Activated CD4-positive, alpha-beta T cell treated with anti-CD3 and anti-CD28 coated beads, Interleukin-2, amount 10 ng/mL, durations not matched to agents 24 days and 14 days (primary cell): Measurements from ENCODE around the gene LPGAT1. TPM values are rescaled to one million over a fixed set of nuclear protein-coding genes. Genes with fewer than 3 reads are reported as not detected.

Source experiments
- DNase-seq: peaks from one replicate; pipeline ENCODE4 v3.0.0; 2022
- H3K27ac Mint-ChIP-seq: one replicate; pipeline ENCODE4 v1.8.0; 2022; ENCODE audit warnings: mild to moderate bottlenecking, mixed read lengths
- H3K27me3 Mint-ChIP-seq: one replicate; pipeline ENCODE4 v1.8.0; 2022; ENCODE audit warnings: mixed read lengths
- H3K36me3 Mint-ChIP-seq: one replicate; pipeline ENCODE4 v1.8.0; 2022; ENCODE audit warnings: low read depth, mild to moderate bottlenecking, mixed read lengths
- H3K4me1 Mint-ChIP-seq: one replicate; pipeline ENCODE4 v1.8.0; 2021; ENCODE audit warnings: mixed read lengths
- H3K4me3 Mint-ChIP-seq: one replicate; pipeline ENCODE4 v1.8.0; 2022; ENCODE audit warnings: mild to moderate bottlenecking, moderate library complexity, mixed read lengths
- H3K9me3 Mint-ChIP-seq: one replicate; pipeline ENCODE4 v1.8.0; 2021; ENCODE audit warnings: mixed read lengths
- intact Hi-C: fragments of 100-400 bp; cut with micrococcal nuclease; formaldehyde crosslinking; loops from one replicate; pipeline ENCODE4 v1.15.1; 2023
- total RNA-seq: library from RNA; stranded (reverse); gene quantifications from 2 replicates; pipeline ENCODE4 v1.2.3, GENCODE V29; 2022

LPGAT1 gene
- total RNA-seq, 1 donor from 2014 or later: 42.1 TPM

GRCh38 chr1:211741116-211741515 is 89.4 kb downstream of the LPGAT1 start:
- H3K4me1 Mint-ChIP-seq: peaks cover 31% of the 10 kb centered on the region
- no peak for DNase-seq

GRCh38 chr1:211739671-211740411 is 90.7 kb downstream of the LPGAT1 start:
- no peaks in the 10 kb centered on the region for H3K9me3 Mint-ChIP-seq
- peak overlapping the region; percentile 23 for H3K4me3 Mint-ChIP-seq
- no peak for DNase-seq
- H3K27me3 Mint-ChIP-seq: peaks cover 2% of the 10 kb centered on the region
- intact Hi-C loops: loop anchor here (5.0 kb wide), 1 partner anchor 43 kb away; no protein-coding TSS in a partner anchor
- H3K27ac Mint-ChIP-seq: peak overlapping the region; percentile 14
- H3K36me3 Mint-ChIP-seq: peaks cover 2% of the 10 kb centered on the region
- H3K4me1 Mint-ChIP-seq: peaks cover 31% of the 10 kb centered on the region

More at GRCh38 chr1:211741116-211741515, 89.4 kb downstream of the LPGAT1 start:
- no peaks in the 10 kb centered on the region for H3K27me3 Mint-ChIP-seq
- H3K27ac Mint-ChIP-seq: no peak overlapping the region
- no peaks in the 10 kb centered on the region for H3K9me3 Mint-ChIP-seq
- H3K4me3 Mint-ChIP-seq: no peak overlapping the region
- H3K36me3 Mint-ChIP-seq: peaks cover 2% of the 10 kb centered on the region
- intact Hi-C loops: no loop called here

DNA sequence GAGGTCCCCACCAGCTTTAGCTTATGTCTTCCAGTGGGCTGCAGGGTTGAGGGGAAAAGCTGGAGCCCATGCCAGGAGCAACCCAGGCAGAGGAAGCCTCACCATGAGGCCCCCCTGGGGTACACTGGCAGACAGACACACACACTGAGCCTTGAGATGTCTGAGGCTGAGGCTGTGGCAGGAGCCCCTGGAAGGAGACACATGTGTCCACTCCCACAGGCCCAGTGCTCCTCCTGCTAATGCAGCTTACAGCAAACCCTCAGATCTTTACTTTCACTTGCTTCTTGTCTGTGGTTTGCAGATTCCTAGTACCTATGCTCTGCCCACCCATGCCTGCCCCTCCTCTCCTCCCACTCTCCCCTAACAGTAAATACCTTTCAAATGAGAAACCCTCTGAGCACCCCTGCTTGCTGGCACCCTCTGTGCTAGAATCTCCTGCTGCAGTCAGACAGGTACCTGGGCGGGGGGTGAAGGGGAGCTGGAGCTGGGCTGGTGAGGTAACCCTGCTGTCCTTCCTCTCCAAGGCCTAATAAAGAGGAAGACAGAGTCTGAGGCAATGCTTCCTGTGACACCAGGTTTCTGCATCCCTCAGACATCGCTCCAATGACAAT is 91.8 kb downstream of the LPGAT1 start:
- peaks cover 2% of the 10 kb centered on the region for H3K27me3 Mint-ChIP-seq
- intact Hi-C loops: loop anchor here (5.0 kb wide), 1 partner anchor 41 kb away; no protein-coding TSS in a partner anchor
- no peaks in the 10 kb centered on the region for H3K9me3 Mint-ChIP-seq
- peaks cover 31% of the 10 kb centered on the region for H3K4me1 Mint-ChIP-seq
- H3K4me3 Mint-ChIP-seq: peak overlapping the region; percentile 42
- no peak overlapping the region for H3K27ac Mint-ChIP-seq
- DNase-seq: peak; percentile 73
- peaks cover 2% of the 10 kb centered on the region for H3K36me3 Mint-ChIP-seq

DNA sequence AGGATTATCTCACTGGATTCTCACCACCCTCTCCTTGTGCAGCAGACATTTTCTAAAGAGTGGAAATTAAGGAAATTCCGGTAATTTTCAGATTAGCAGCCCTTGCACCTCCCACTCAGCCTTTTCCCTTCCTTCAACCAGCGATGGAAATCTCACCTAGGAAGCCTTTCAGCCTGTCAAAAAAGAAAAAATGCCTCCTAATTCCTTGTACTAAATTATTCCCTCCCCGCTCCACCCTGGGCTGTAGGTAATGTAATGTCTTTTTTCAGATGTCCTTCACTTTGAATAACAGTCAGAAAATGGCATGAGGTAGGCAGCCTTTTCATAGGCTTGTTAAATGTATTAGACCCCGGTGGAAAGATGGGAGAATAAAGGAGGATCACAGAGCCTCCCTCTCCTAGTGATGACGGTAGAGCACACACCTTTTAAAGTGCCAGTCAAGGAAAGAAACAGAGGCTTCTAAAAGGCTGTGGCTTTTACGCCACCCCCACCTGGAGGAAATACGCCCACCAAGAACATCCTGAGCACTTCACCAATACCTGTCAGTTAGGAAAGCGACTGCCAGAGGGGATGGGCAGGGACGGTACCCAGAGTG is 92.4 kb downstream of the LPGAT1 start:
- Mint-ChIP-seq H3K27me3 (peaks cover 2% of the 10 kb centered on the region), H3K4me3 (peak overlapping the region; percentile 42), H3K9me3 (no peaks in the 10 kb centered on the region), H3K4me1 (peaks cover 29% of the 10 kb centered on the region), H3K27ac (no peak overlapping the region), H3K36me3 (peaks cover 2% of the 10 kb centered on the region)
- intact Hi-C loops: loop anchor here (5.0 kb wide), 1 partner anchor 41 kb away; no protein-coding TSS in a partner anchor
- no peak for DNase-seq

GRCh38 chr1:211737115-211738035 is 93.2 kb downstream of the LPGAT1 start:
- intact Hi-C loops: loop anchor here (5.0 kb wide), 1 partner anchor 40 kb away; no protein-coding TSS in a partner anchor
- Mint-ChIP-seq H3K27me3 (peaks cover 2% of the 10 kb centered on the region), H3K4me1 (peaks cover 26% of the 10 kb centered on the region), H3K36me3 (no peaks in the 10 kb centered on the region), H3K27ac (no peak overlapping the region), H3K4me3 (no peak overlapping the region), H3K9me3 (no peaks in the 10 kb centered on the region)
- DNase-seq: no peak

DNA sequence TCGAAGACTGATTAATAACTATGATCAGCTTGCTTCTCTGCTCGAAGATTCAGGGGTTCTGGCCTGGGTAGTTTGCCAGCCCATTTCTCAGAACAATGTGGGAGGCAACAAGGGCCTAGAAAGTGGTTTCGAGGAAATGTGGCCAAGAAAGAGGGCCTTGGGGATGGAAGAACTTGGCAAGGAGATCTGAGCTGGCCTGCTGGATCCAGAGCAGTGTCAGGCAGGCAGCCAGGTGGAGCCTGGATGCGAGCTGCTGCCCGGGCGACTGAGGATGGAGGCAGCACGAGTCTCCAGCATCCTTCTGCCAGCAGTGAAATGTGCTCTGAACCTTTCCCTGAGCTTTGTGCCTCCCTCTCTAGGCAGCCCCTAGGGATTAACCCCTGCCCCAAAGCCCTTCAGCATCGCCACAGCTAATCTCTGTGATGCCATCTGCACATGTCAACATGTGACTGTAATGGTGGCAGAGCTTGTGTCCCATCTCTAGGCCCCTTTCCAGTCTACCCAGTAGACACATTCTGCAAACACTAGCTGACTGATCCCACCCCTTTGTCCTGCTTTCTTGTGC is 94.1 kb downstream of the LPGAT1 start:
- DNase-seq: no peak
- H3K4me3 Mint-ChIP-seq: no peak overlapping the region
- H3K27ac Mint-ChIP-seq: no peak overlapping the region
- peaks cover 26% of the 10 kb centered on the region for H3K4me1 Mint-ChIP-seq
- no peaks in the 10 kb centered on the region for H3K36me3 Mint-ChIP-seq
- H3K9me3 Mint-ChIP-seq: no peaks in the 10 kb centered on the region
- intact Hi-C loops: loop anchor here (5.0 kb wide), 1 partner anchor 39 kb away; no protein-coding TSS in a partner anchor
- peaks cover 2% of the 10 kb centered on the region for H3K27me3 Mint-ChIP-seq

DNA sequence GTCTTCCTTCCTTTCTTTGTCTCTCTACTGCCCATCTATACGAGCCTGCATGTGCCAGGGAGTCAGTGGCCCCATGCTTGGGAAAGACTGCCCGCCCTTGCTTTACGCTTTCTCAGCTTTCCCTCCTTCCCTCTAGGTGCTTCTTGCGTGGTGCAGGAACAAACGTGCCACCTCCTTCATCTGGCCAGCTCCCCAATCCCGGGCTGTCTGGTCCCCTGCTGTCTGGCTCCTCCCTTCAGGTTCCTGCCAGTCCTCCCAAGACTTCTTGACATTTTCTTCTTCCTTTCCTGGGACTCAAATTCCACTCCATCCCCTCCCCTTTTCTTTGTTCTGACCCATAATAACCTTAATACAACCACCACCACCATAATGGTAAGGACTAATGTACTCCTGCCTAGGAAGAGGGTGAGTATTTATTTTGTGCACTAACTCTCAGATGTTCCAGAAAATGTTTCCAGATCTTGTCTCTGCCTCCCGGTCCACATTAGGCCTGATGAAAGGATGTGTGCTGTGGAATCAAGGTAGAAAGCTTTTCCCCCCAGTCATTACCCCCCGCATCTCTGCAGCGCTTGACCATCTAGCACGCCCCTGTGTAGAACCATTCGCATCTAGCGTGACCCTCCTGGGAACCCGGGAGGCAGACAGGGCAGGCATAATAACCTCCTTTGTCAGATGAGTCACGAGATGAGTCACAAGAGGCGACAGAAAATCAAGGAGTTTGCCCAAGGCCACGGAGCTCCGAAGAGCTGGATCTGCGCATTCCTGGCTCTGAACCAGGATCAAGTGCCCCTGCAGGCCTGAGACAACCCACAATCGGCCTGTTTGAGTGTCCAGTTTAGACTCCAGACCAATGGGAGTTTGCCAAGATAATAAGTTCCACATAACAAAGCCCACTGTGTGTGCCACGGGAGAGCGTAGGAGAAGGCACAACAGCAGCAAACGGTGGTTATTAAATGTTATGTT is 95.1 kb downstream of the LPGAT1 start:
- Mint-ChIP-seq H3K4me3 (no peak overlapping the region), H3K27ac (no peak overlapping the region)
- intact Hi-C loops: loop anchor here (5.0 kb wide), 1 partner anchor 38 kb away; no protein-coding TSS in a partner anchor

GRCh38 chr1:211734791-211735190 is 95.8 kb downstream of the LPGAT1 start:
- H3K4me3 Mint-ChIP-seq: no peak overlapping the region
- H3K9me3 Mint-ChIP-seq: no peaks in the 10 kb centered on the region
- DNase-seq: no peak
- H3K36me3 Mint-ChIP-seq: no peaks in the 10 kb centered on the region
- H3K27ac Mint-ChIP-seq: no peak overlapping the region
- intact Hi-C loops: loop anchor here (5.0 kb wide), 1 partner anchor 37 kb away; no protein-coding TSS in a partner anchor
- H3K4me1 Mint-ChIP-seq: peaks cover 22% of the 10 kb centered on the region
- peaks cover 2% of the 10 kb centered on the region for H3K27me3 Mint-ChIP-seq

More for the DNA sequence above, 95.1 kb downstream of the LPGAT1 start:
- Mint-ChIP-seq H3K4me1 (peaks cover 26% of the 10 kb centered on the region), H3K36me3 (no peaks in the 10 kb centered on the region), H3K27me3 (peaks cover 2% of the 10 kb centered on the region), H3K9me3 (no peaks in the 10 kb centered on the region)
- DNase-seq: no peak

GRCh38 chr1:211734359-211734758 is 96.2 kb downstream of the LPGAT1 start:
- Mint-ChIP-seq H3K27ac (no peak overlapping the region), H3K27me3 (peaks cover 2% of the 10 kb centered on the region), H3K4me1 (peaks cover 18% of the 10 kb centered on the region), H3K36me3 (no peaks in the 10 kb centered on the region), H3K4me3 (no peak overlapping the region), H3K9me3 (no peaks in the 10 kb centered on the region)
- intact Hi-C loops: no loop called here
- DNase-seq: no peak

- Mint-ChIP-seq H3K4me1 (peaks cover 2% of the 10 kb centered on the region), H3K27me3 (peaks cover 2% of the 10 kb centered on the region), H3K9me3 (no peaks in the 10 kb centered on the region), H3K36me3 (no peaks in the 10 kb centered on the region), H3K27ac (no peak overlapping the region), H3K4me3 (no peak overlapping the region)
- intact Hi-C loops: no loop called here
- DNase-seq: no peak
Observed at GRCh38 chr1:211732293-211732980, 98.1 kb downstream of the LPGAT1 start.

GRCh38 chr1:211731456-211732292 is 98.9 kb downstream of the LPGAT1 start:
- DNase-seq: no peak
- Mint-ChIP-seq H3K4me1 (no peaks in the 10 kb centered on the region), H3K27me3 (peaks cover 2% of the 10 kb centered on the region), H3K36me3 (no peaks in the 10 kb centered on the region), H3K27ac (no peak overlapping the region), H3K9me3 (no peaks in the 10 kb centered on the region), H3K4me3 (no peak overlapping the region)
- intact Hi-C loops: no loop called here
